SK-N-SH (cell line): ENCODE data around the gene NFX1. TPM values are rescaled to one million over a fixed set of nuclear protein-coding genes. Genes with fewer than 3 reads are reported as not detected.

ENCODE experiments used
- CTCF ChIA-PET: fragments of 300-600, 350-600 bp; formaldehyde crosslinking; extraction: SDS; loops from one replicate; lab custom pipeline; 2021; lab: Yijun Ruan, JAX
- POLR2A ChIA-PET: fragments of 350-600 bp; sonication (Branson Sonifier 250); formaldehyde crosslinking; extraction: SDS; loops from one replicate; lab custom pipeline; 2020; ENCODE audit warnings: antibody characterized with exemption, inconsistent platforms; lab: Yijun Ruan, JAX
- DNase-seq: peaks from one replicate; pipeline ENCODE4 v3.0.0; 2012
- H2AFZ ChIP-seq: fragments of 200-600 bp; sonication (generic); 2 replicates; pipeline ENCODE4 v1.8.1; 2016; ENCODE audit warnings: antibody characterized with exemption, mild to moderate bottlenecking, low read depth
- H3F3A ChIP-seq: fragments of 200-600 bp; sonication (generic); replicated peaks from 2 replicates; pipeline ENCODE3; 2016; ENCODE audit warnings: antibody characterized with exemption, mild to moderate bottlenecking; ENCODE audit not compliant: insufficient read depth
- H3K27ac ChIP-seq, 2 experiments: fragments of 200-500 bp in 1 of 2; fragments of 200-600 bp in 1 of 2; sonication (Bioruptor generic) in 1 of 2; sonication (generic), shearing (Covaris generic) in 1 of 2; 2 replicates each; pipeline versions ENCODE4 v1.5.1 to v1.6.1; 2014 to 2016; ENCODE audit warnings: low read depth in 2 of 2, inconsistent platforms in 1 of 2, low read length in 1 of 2, mild to moderate bottlenecking in 1 of 2, mixed read lengths in 1 of 2
- H3K27me3 ChIP-seq: fragments of 200-600 bp; sonication (generic), shearing (Covaris generic); 2 replicates; pipeline ENCODE4 v1.6.1; 2016; ENCODE audit warnings: mixed run types; ENCODE audit not compliant: insufficient read depth
- H3K36me3 ChIP-seq, 2 experiments: fragments of 200-500 bp in 1 of 2; fragments of 200-600 bp in 1 of 2; sonication (Bioruptor generic) in 1 of 2; sonication (generic) in 1 of 2; replicated peaks in 1 of 2; 2 replicates each; pipeline versions ENCODE3 to v1.5.1; 2014 to 2016; ENCODE audit warnings: low read length in 1 of 2, mild to moderate bottlenecking in 1 of 2; ENCODE audit not compliant: insufficient read depth in 2 of 2, control insufficient read depth in 1 of 2
- H3K4me1 ChIP-seq, 2 experiments: fragments of 200-500 bp in 1 of 2; fragments of 200-600 bp in 1 of 2; sonication (Bioruptor generic) in 1 of 2; sonication (generic), shearing (Covaris generic) in 1 of 2; 2 replicates each; pipeline versions ENCODE4 v1.5.1 to v1.6.1; 2014 to 2016; ENCODE audit warnings: low read depth in 1 of 2, low read length in 1 of 2, mixed run types in 1 of 2; ENCODE audit not compliant: insufficient read depth in 2 of 2, control insufficient read depth in 1 of 2
- H3K4me2 ChIP-seq: fragments of 200-600 bp; sonication (generic), shearing (Covaris generic); 2 replicates; pipeline ENCODE4 v1.6.1; 2017; ENCODE audit warnings: mixed run types
- H3K4me3 ChIP-seq, 2 experiments: fragments of 200-500 bp in 1 of 2; fragments of 200-600 bp in 1 of 2; sonication (Bioruptor generic) in 1 of 2; sonication (generic), shearing (Covaris generic) in 1 of 2; 2 replicates each; pipeline versions ENCODE4 v1.5.1 to v1.8.1; 2014 to 2016; ENCODE audit warnings: low read depth in 2 of 2, inconsistent platforms in 1 of 2, low read length in 1 of 2, mild to moderate bottlenecking in 1 of 2, mixed read lengths in 1 of 2, moderate library complexity in 1 of 2
- H3K79me2 ChIP-seq: fragments of 200-600 bp; sonication (generic); 2 replicates; pipeline ENCODE4 v1.8.1; 2017; ENCODE audit warnings: mild to moderate bottlenecking; ENCODE audit not compliant: insufficient read depth
- H3K9ac ChIP-seq: fragments of 200-600 bp; sonication (generic); 2 replicates; pipeline ENCODE4 v1.6.1; 2017; ENCODE audit warnings: mixed run types
- H3K9me2 ChIP-seq: fragments of 200-600 bp; sonication (generic); 2 replicates; pipeline ENCODE4 v1.6.1; 2017; ENCODE audit warnings: mixed run types
- H3K9me3 ChIP-seq: fragments of 200-600 bp; sonication (generic); 2 replicates; pipeline ENCODE4 v1.6.1; 2017; ENCODE audit warnings: mixed run types, mild to moderate bottlenecking, moderate library complexity
- H4K20me1 ChIP-seq: fragments of 200-600 bp; sonication (generic); 2 replicates; pipeline ENCODE4 v1.6.1; 2017; ENCODE audit warnings: mild to moderate bottlenecking, mixed run types; ENCODE audit not compliant: insufficient read depth
- ELF1 ChIP-seq: IDR thresholded peaks from 2 replicates; pipeline ENCODE4 v1.4.0; 2012
- EP300 ChIP-seq, 2 experiments: IDR thresholded peaks; 2 replicates each; pipeline versions ENCODE4 v1.4.0 to v1.6.1; 2012; ENCODE audit warnings: borderline replicate concordance in 1 of 2, low read depth in 1 of 2, low read length in 1 of 2
- EZH2phosphoT487 ChIP-seq: fragments of 200-600 bp; sonication (generic); IDR thresholded peaks from 2 replicates; pipeline ENCODE4 v1.6.1; 2017; ENCODE audit warnings: low read depth, mixed run types, mild to moderate bottlenecking, antibody characterized with exemption, moderate library complexity, borderline replicate concordance
- FOXJ3 ChIP-seq: sonication (generic); formaldehyde crosslinking; IDR thresholded peaks from 2 replicates; pipeline ENCODE4 v1.5.1; 2020; ENCODE audit warnings: mild to moderate bottlenecking, missing genetic modification reagents
- FOXM1 ChIP-seq: IDR thresholded peaks from 2 replicates; pipeline ENCODE4 v1.4.0; 2012; ENCODE audit warnings: low read depth, mild to moderate bottlenecking
- GABPA ChIP-seq: IDR thresholded peaks from 2 replicates; pipeline ENCODE4 v1.4.0; 2012; ENCODE audit warnings: low read depth, mild to moderate bottlenecking
- GATA2 ChIP-seq: sonication (generic); formaldehyde crosslinking; IDR thresholded peaks from 2 replicates; pipeline ENCODE4 v1.5.0; 2020; ENCODE audit warnings: mild to moderate bottlenecking, missing genetic modification reagents
- JUND ChIP-seq: IDR thresholded peaks from 2 replicates; pipeline ENCODE4 v1.4.0; 2012
- MXI1 ChIP-seq: IDR thresholded peaks from 2 replicates; pipeline ENCODE4 v1.6.1; 2012; ENCODE audit warnings: mild to moderate bottlenecking, low read depth, low read length, improper control_type of control experiment
- NRF1 ChIP-seq: IDR thresholded peaks from 2 replicates; pipeline ENCODE4 v1.6.1; 2012; ENCODE audit warnings: low read depth, mild to moderate bottlenecking, low read length
- POLR2AphosphoS5 ChIP-seq: IDR thresholded peaks from 2 replicates; pipeline ENCODE4 v1.6.1; 2012; ENCODE audit warnings: low read depth, low read length
- RAD21 ChIP-seq: IDR thresholded peaks from 2 replicates; pipeline ENCODE4 v1.6.1; 2012; ENCODE audit warnings: mild to moderate bottlenecking, low read length
- RFX5 ChIP-seq: IDR thresholded peaks from 2 replicates; pipeline ENCODE4 v1.6.1; 2012; ENCODE audit warnings: mild to moderate bottlenecking, improper control_type of control experiment, low read length
- SIN3A ChIP-seq: IDR thresholded peaks from 2 replicates; pipeline ENCODE4 v1.6.1; 2012; ENCODE audit warnings: low read depth, mild to moderate bottlenecking, low read length, moderate library complexity, borderline replicate concordance
- SMC3 ChIP-seq: IDR thresholded peaks from 2 replicates; pipeline ENCODE4 v1.6.1; 2012; ENCODE audit warnings: low read depth, low read length, improper control_type of control experiment
- TAF1 ChIP-seq: IDR thresholded peaks from 2 replicates; pipeline ENCODE4 v1.6.1; 2012; ENCODE audit warnings: low read depth, mild to moderate bottlenecking, low read length, moderate library complexity, borderline replicate concordance
- TCF12 ChIP-seq: IDR thresholded peaks from 2 replicates; pipeline ENCODE4 v1.4.0; 2012
- YY1 ChIP-seq: IDR thresholded peaks from 2 replicates; pipeline ENCODE4 v1.4.0; 2012; ENCODE audit warnings: low read depth, mild to moderate bottlenecking
- WGBS: methylation state at CpG from one replicate; pipeline ENCODE4 v1.1.6; 2017; ENCODE audit warnings: low lambda C conversion rate; 5-methylcytosine and 5-hydroxymethylcytosine counted together
- polyA plus RNA-seq, 3 experiments: library from polyadenylated mRNA; depleted of rRNA; stranded (reverse); fragments of >200 nt; gene quantifications; 2 replicates each; pipeline ENCODE4 v1.2.3, GENCODE V29; 2012
- TF ChIP-seq, protein P1 (sequence below): IDR thresholded peaks from 2 replicates; pipeline ENCODE4 v1.4.0; 2012; ENCODE audit warnings: low read depth, borderline replicate concordance
- TF ChIP-seq, protein P2 (sequence below): IDR thresholded peaks from 2 replicates; pipeline ENCODE4; 2012
- TF ChIP-seq, protein P3 (sequence below): fragments of 150-350 bp; IDR thresholded peaks from 2 replicates; pipeline ENCODE4 v1.6.1; 2017; ENCODE audit warnings: antibody characterized with exemption, low read length, low read depth, borderline replicate concordance

NFX1 gene
- polyA plus RNA-seq, 1 of the 3 experiments (the other 2 are of a cell fraction) = 19.6 TPM

DNA sequence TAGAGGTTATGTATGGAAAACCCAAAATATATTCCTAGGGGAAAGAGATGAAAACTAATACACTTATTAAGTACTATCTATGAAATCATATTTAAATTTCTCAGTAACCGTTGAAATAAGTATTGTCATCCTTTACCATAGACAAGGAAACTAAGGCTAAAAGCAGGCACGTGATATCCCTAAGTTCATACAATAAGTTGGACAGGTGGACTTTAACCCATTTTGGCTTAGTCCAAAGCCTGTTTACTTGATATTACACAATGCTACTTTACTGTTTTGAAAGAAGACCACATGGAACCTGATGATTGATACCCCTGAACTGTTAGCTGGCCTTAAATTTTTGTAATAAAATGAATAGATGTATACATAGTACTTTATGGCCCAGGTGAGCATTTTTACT, 3.5 kb downstream of the NFX1 start:
- Histone ChIP-seq H3K4me2 (no peak overlapping the region), H3K9me2 (no peaks in the 10 kb centered on the region), H3K4me3 (no peak overlapping the region), H3K9ac (no peak overlapping the region), H3K79me2 (peaks cover 84% of the 10 kb centered on the region), H3K4me1 (peaks cover 4 to 15% of the 10 kb centered on the region in 2 experiments; a peak in 3 of 4 replicates), H3K27ac (no peak overlapping the region), H4K20me1 (no peaks in the 10 kb centered on the region), H3K27me3 (no peaks in the 10 kb centered on the region), H3K9me3 (no peaks in the 10 kb centered on the region), H3K36me3 (peaks cover 57 to 67% of the 10 kb centered on the region in 2 experiments), H2AFZ (no peak overlapping the region), H3F3A (peaks cover 3% of the 10 kb centered on the region)
- DNase-seq = no peak
- TF ChIP-seq RAD21 (no peak), RFX5 (no peak), YY1 (no peak), ELF1 (no peak), EP300 (IDR thresholded peaks at IDR 0.05; ENCODE audit: borderline replicate concordance in 1 of 2, low read depth in 1 of 2, low read length in 1 of 2) (no peak), GATA2 (CRISPR knock-in tag) (no peak), TAF1 (no peak), FOXJ3 (CRISPR knock-in tag) (no peak), EZH2phosphoT487 (no peak)
- TF ChIP-seq, protein P1, sequence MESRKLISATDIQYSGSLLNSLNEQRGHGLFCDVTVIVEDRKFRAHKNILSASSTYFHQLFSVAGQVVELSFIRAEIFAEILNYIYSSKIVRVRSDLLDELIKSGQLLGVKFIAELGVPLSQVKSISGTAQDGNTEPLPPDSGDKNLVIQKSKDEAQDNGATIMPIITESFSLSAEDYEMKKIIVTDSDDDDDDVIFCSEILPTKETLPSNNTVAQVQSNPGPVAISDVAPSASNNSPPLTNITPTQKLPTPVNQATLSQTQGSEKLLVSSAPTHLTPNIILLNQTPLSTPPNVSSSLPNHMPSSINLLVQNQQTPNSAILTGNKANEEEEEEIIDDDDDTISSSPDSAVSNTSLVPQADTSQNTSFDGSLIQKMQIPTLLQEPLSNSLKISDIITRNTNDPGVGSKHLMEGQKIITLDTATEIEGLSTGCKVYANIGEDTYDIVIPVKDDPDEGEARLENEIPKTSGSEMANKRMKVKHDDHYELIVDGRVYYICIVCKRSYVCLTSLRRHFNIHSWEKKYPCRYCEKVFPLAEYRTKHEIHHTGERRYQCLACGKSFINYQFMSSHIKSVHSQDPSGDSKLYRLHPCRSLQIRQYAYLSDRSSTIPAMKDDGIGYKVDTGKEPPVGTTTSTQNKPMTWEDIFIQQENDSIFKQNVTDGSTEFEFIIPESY = no peak
- TF ChIP-seq, protein P2, sequence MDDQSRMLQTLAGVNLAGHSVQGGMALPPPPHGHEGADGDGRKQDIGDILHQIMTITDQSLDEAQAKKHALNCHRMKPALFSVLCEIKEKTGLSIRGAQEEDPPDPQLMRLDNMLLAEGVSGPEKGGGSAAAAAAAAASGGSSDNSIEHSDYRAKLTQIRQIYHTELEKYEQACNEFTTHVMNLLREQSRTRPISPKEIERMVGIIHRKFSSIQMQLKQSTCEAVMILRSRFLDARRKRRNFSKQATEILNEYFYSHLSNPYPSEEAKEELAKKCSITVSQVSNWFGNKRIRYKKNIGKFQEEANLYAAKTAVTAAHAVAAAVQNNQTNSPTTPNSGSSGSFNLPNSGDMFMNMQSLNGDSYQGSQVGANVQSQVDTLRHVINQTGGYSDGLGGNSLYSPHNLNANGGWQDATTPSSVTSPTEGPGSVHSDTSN = no peak
- CTCF ChIA-PET = no interaction called here
- 96% methylated on average over 2 of the region's 2 CpGs for WGBS
- POLR2A ChIA-PET = no interaction called here

DNA sequence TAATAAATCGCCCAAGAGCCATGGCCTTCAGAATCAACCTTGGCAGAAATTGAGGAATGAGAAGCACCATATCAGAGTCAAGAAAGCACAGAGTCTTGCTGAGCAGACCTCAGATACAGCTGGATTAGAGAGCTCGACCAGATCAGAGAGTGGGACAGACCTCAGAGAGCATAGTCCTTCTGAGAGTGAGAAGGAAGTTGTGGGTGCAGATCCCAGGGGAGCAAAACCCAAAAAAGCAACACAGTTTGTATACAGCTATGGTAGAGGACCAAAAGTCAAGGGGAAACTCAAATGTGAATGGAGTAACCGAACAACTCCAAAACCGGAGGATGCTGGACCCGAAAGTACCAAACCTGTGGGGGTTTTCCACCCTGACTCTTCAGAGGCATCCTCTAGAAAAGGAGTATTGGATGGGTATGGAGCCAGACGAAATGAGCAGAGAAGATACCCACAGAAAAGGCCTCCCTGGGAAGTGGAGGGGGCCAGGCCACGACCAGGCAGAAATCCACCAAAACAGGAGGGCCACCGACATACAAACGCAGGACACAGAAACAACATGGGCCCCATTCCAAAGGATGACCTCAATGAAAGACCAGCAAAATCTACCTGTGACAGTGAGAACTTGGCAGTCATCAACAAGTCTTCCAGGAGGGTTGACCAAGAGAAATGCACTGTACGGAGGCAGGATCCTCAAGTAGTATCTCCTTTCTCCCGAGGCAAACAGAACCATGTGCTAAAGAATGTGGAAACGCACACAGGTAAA, 4.5 kb downstream of the NFX1 start:
- Histone ChIP-seq H2AFZ (no peak overlapping the region), H3K9ac (no peak overlapping the region), H3F3A (peaks cover 3% of the 10 kb centered on the region), H3K36me3 (peaks cover 67 to 74% of the 10 kb centered on the region in 2 experiments)
- TF ChIP-seq TCF12 (no peak), JUND (no peak), SMC3 (no peak), POLR2AphosphoS5 (no peak), FOXM1 (no peak), RFX5 (no peak), MXI1 (no peak), NRF1 (no peak), EZH2phosphoT487 (no peak), ELF1 (no peak), TAF1 (no peak), SIN3A (no peak), GABPA (no peak), RAD21 (no peak)
- TF ChIP-seq, protein P3, sequence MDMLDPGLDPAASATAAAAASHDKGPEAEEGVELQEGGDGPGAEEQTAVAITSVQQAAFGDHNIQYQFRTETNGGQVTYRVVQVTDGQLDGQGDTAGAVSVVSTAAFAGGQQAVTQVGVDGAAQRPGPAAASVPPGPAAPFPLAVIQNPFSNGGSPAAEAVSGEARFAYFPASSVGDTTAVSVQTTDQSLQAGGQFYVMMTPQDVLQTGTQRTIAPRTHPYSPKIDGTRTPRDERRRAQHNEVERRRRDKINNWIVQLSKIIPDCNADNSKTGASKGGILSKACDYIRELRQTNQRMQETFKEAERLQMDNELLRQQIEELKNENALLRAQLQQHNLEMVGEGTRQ = no peak
- TF ChIP-seq, protein P1 = no peak
- TF ChIP-seq, all 33 proteins: peak for 0
- Histone ChIP-seq H3K4me3 (no peak overlapping the region), H3K4me2 (no peak overlapping the region), H3K79me2 (peaks cover 95% of the 10 kb centered on the region), H3K27ac (no peak overlapping the region; a peak in 1 of 4 replicates), H3K9me3 (no peaks in the 10 kb centered on the region), H4K20me1 (no peaks in the 10 kb centered on the region), H3K27me3 (no peaks in the 10 kb centered on the region), H3K4me1 (peaks cover 4 to 11% of the 10 kb centered on the region in 2 experiments; a peak in 3 of 4 replicates), H3K9me2 (no peaks in the 10 kb centered on the region)
- DNase-seq = no peak
- CTCF ChIA-PET = no interaction called here
- POLR2A ChIA-PET = no interaction called here
- 90% methylated on average over 12 of the region's 12 CpGs for WGBS
